CD14-positive monocyte (primary cell): Measurements from ENCODE around the gene FAF1. TPM values are rescaled to one million over a fixed set of nuclear protein-coding genes. Genes with fewer than 3 reads are reported as not detected.
"Not testable (repeated sequence)": the region's sequence is repeated elsewhere in the genome, so short reads cannot be mapped to it uniquely, and the experiment has no call there.

ENCODE experiments used
- DNase-seq, 3 donors: peaks; one replicate each; pipeline ENCODE4 v3.0.0-alpha.2; 2011 to 2022
- H2AFZ ChIP-seq: 2 replicates; pipeline ENCODE4 v1.6.0; 2012; ENCODE audit warnings: mild to moderate bottlenecking, low read depth, low read length, inconsistent platforms; ENCODE audit not compliant: insufficient read depth, poor library complexity, severe bottlenecking
- H3K27ac ChIP-seq, 2 donors: 1 replicate in 1 of 2; 2 replicates in 1 of 2; pipeline ENCODE4 v1.5.1; 2012 to 2013; ENCODE audit warnings: low read length in 2 of 2, control low read depth in 1 of 2, inconsistent platforms in 1 of 2, low read depth in 1 of 2, mild to moderate bottlenecking in 1 of 2
- H3K27me3 ChIP-seq, 2 donors: one replicate each; pipeline versions ENCODE4 v1.6.0 to v1.6.1; 2011 to 2013; ENCODE audit warnings: low read length in 2 of 2; ENCODE audit not compliant: control insufficient read depth in 2 of 2, insufficient read depth in 2 of 2
- H3K36me3 ChIP-seq, 2 donors: replicated peaks in 1 of 2; 1 replicate in 1 of 2; 2 replicates in 1 of 2; pipeline versions ENCODE4 v1.5.1 to v1.6.1; 2012 to 2013; ENCODE audit warnings: low read length in 2 of 2, control low read depth in 1 of 2, inconsistent platforms in 1 of 2, mild to moderate bottlenecking in 1 of 2; ENCODE audit not compliant: insufficient read depth in 2 of 2, control insufficient read depth in 1 of 2
- H3K4me1 ChIP-seq, 2 donors: 1 replicate in 1 of 2; 2 replicates in 1 of 2; pipeline versions ENCODE4 v1.5.1 to v1.6.1; 2012 to 2013; ENCODE audit warnings: low read length in 2 of 2, control low read depth in 1 of 2, inconsistent platforms in 1 of 2, mild to moderate bottlenecking in 1 of 2, moderate library complexity in 1 of 2; ENCODE audit not compliant: insufficient read depth in 2 of 2, control insufficient read depth in 1 of 2
- H3K4me2 ChIP-seq: replicated peaks from 2 replicates; pipeline ENCODE3; 2012; ENCODE audit warnings: low read length, moderate library complexity, mild to moderate bottlenecking; ENCODE audit not compliant: poor library complexity, severe bottlenecking; ENCODE audit errors: extremely low read depth
- H3K4me3 ChIP-seq, 3 experiments: fragments of 200-600 bp in 1 of 3; sonication (generic) in 1 of 3; replicated peaks in 1 of 3; 1 replicate in 2 of 3; 2 replicates in 1 of 3; pipeline ENCODE4 v1.5.1; 2011 to 2013; ENCODE audit warnings: low read length in 3 of 3, mild to moderate bottlenecking in 3 of 3, control low read depth in 2 of 3, low read depth in 2 of 3, inconsistent platforms in 1 of 3, moderate library complexity in 1 of 3
- H3K79me2 ChIP-seq: 2 replicates; pipeline ENCODE4 v1.6.0; 2012; ENCODE audit warnings: mild to moderate bottlenecking, control low read depth, inconsistent platforms, low read length, moderate library complexity; ENCODE audit not compliant: insufficient read depth
- H3K9ac ChIP-seq: 2 replicates; pipeline ENCODE4 v1.6.0; 2017; ENCODE audit warnings: low read length, mild to moderate bottlenecking; ENCODE audit not compliant: insufficient read depth, poor library complexity, severe bottlenecking
- H3K9me3 ChIP-seq, 2 donors: replicated peaks in 1 of 2; 1 replicate in 1 of 2; 2 replicates in 1 of 2; pipeline versions ENCODE4 v1.5.1 to v1.6.1; 2012 to 2013; ENCODE audit warnings: low read length in 2 of 2, control low read depth in 1 of 2; ENCODE audit not compliant: control insufficient read depth in 1 of 2, insufficient read depth in 1 of 2
- H4K20me1 ChIP-seq: 2 replicates; pipeline ENCODE4 v1.6.0; 2012; ENCODE audit warnings: mild to moderate bottlenecking, low read length, control low read depth, moderate library complexity; ENCODE audit not compliant: insufficient read depth
- H3K27ac Mint-ChIP-seq, 7 donors: one replicate each; pipeline ENCODE4 v1.8.0; 2020; ENCODE audit warnings: mild to moderate bottlenecking in 7 of 7, mixed read lengths in 7 of 7, moderate library complexity in 6 of 7, inconsistent platforms in 2 of 7
- H3K27me3 Mint-ChIP-seq, 3 donors: one replicate each; pipeline ENCODE4 v1.8.0; 2021 to 2022; ENCODE audit warnings: low read depth in 3 of 3, mild to moderate bottlenecking in 3 of 3, mixed read lengths in 3 of 3, moderate library complexity in 3 of 3, inconsistent platforms in 1 of 3
- H3K36me3 Mint-ChIP-seq, 2 donors: one replicate each; pipeline ENCODE4 v1.8.0; 2020; ENCODE audit warnings: mixed read lengths in 2 of 2, inconsistent platforms in 1 of 2, mild to moderate bottlenecking in 1 of 2
- H3K4me1 Mint-ChIP-seq: one replicate; pipeline ENCODE4 v1.8.0; 2020; ENCODE audit warnings: mild to moderate bottlenecking, mixed read lengths
- H3K4me3 Mint-ChIP-seq, 2 donors: one replicate each; pipeline ENCODE4 v1.8.0; 2020; ENCODE audit warnings: mild to moderate bottlenecking in 2 of 2, mixed read lengths in 2 of 2, moderate library complexity in 1 of 2
- H3K9me3 Mint-ChIP-seq, 7 donors: one replicate each; pipeline ENCODE4 v1.8.0; 2020 to 2022; ENCODE audit warnings: mixed read lengths in 7 of 7, mild to moderate bottlenecking in 6 of 7, moderate library complexity in 6 of 7, inconsistent platforms in 2 of 7
- WGBS: methylation state at CpG from one replicate; pipeline ENCODE4 v1.1.5; 2013; ENCODE audit warnings: missing lambda C conversion rate; ENCODE audit not compliant: insufficient coverage; 5-methylcytosine and 5-hydroxymethylcytosine counted together
- intact Hi-C, 2 donors: fragments of 100-400 bp; cut with micrococcal nuclease; formaldehyde crosslinking; loops; one replicate each; pipeline versions ENCODE4 v1.15.0 to v1.15.1; 2023
- polyA plus RNA-seq, 3 donors: library from polyadenylated mRNA; depleted of rRNA in 1 of 3; unstranded in 2 of 3; stranded (reverse) in 1 of 3; fragments of 300-500 nt in 2 of 3; fragments of >200 nt in 1 of 3; fragmentation: Illumina TruSeq in 2 of 3; gene quantifications; 1 replicate in 2 of 3; 2 replicates in 1 of 3; pipeline ENCODE4 v1.2.3, GENCODE V29; 2012 to 2021
- TF ChIP-seq, protein P1 (sequence below): fragments of 200-600 bp; IDR thresholded peaks from one replicate; pipeline ENCODE4 v1.8.0; 2022; ENCODE audit warnings: antibody characterized with exemption, mild to moderate bottlenecking

Gene FAF1
- polyA plus RNA-seq, 3 donors, result 11.4 to 29.6 (median 16.9) TPM

DNA sequence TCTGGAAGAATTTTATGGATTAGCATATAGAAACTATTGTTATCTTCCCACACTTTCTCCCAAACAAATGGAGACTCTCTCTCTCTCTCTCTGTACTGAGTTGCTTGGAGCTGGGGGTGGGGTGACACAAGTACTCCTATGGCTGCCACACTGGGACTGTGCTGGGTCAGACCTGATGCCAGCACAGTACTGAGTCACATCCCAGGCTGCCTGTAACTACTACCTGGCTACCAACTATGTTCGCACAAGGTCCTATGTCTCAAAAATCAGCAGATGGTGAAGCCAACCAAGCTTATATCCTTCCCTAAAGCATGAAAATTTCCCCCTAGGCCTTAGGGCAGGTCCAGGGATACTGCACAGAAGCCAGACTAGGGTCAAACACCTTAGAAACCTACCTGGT is 66.6 kb downstream of the FAF1 start:
- peaks cover 45% of the 10 kb centered on the region for H3K79me2 ChIP-seq
- Mint-ChIP-seq H3K9me3 (peaks cover 20 to 41% (median 28%) of the 10 kb centered on the region in 7 donors), H3K27me3 (no peaks in the 10 kb centered on the region), H3K36me3 (peaks cover 19 to 22% of the 10 kb centered on the region in 2 donors), H3K27ac (no peak overlapping the region), H3K4me3 (no peak overlapping the region), H3K4me1 (peaks cover 2% of the 10 kb centered on the region)
- H3K9ac ChIP-seq, result no peak overlapping the region
- TF ChIP-seq, protein P1, sequence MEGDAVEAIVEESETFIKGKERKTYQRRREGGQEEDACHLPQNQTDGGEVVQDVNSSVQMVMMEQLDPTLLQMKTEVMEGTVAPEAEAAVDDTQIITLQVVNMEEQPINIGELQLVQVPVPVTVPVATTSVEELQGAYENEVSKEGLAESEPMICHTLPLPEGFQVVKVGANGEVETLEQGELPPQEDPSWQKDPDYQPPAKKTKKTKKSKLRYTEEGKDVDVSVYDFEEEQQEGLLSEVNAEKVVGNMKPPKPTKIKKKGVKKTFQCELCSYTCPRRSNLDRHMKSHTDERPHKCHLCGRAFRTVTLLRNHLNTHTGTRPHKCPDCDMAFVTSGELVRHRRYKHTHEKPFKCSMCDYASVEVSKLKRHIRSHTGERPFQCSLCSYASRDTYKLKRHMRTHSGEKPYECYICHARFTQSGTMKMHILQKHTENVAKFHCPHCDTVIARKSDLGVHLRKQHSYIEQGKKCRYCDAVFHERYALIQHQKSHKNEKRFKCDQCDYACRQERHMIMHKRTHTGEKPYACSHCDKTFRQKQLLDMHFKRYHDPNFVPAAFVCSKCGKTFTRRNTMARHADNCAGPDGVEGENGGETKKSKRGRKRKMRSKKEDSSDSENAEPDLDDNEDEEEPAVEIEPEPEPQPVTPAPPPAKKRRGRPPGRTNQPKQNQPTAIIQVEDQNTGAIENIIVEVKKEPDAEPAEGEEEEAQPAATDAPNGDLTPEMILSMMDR, result no peak
- H3K27me3 ChIP-seq, result no peaks in the 10 kb centered on the region
- no peak for DNase-seq
- H3K4me1 ChIP-seq, result no peaks in the 10 kb centered on the region
- H2AFZ ChIP-seq, result no peak overlapping the region
- 90% methylated on average over 1 of the region's 1 CpG for WGBS
- no peak overlapping the region for H3K4me2 ChIP-seq
- no peak overlapping the region for H3K4me3 ChIP-seq
- H3K36me3 ChIP-seq, result peaks cover 0 to 7% of the 10 kb centered on the region in 2 donors
- peaks cover 18 to 21% of the 10 kb centered on the region in 2 donors for H3K9me3 ChIP-seq
- no peak overlapping the region for H3K27ac ChIP-seq
- intact Hi-C loops, result no loop called here
- no peaks in the 10 kb centered on the region for H4K20me1 ChIP-seq

DNA sequence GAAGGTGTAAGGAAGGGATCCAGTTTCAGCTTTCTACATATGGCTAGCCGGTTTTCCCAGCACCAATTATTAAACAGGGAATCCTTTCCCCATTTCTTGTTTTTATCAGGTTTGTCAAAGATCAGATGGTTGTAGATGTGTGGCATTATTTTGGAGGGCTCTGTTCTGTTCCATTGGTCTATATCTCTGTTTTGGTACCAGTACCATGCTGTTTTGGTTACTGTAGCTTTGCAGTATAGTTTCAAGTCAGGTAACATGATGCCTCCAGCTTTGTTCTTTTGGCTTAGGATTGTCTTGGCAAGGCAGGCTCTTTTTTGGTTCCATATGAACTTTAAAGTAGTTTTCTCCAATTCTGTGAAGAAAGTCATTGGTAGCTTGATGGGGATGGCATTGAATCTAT is 72.5 kb downstream of the FAF1 start:
- H3K27me3 ChIP-seq, H3K4me1 Mint-ChIP-seq, DNase-seq, H3K4me1 ChIP-seq, H3K79me2 ChIP-seq, H3K27me3 Mint-ChIP-seq, H4K20me1 ChIP-seq, H3K9ac ChIP-seq, H3K4me3 ChIP-seq, H3K4me3 Mint-ChIP-seq, H3K36me3 ChIP-seq, H3K27ac ChIP-seq, H2AFZ ChIP-seq, H3K4me2 ChIP-seq, intact Hi-C loops, H3K36me3 Mint-ChIP-seq: not testable (repeated sequence)
- Mint-ChIP-seq H3K9me3 (peaks cover 18 to 31% (median 28%) of the 10 kb centered on the region in 7 donors), H3K27ac (peak overlapping the region in 1 of 7 donors; percentile 17)
- H3K9me3 ChIP-seq, result peaks cover 6 to 10% of the 10 kb centered on the region in 2 donors
- WGBS, result no CpG with 5 or more reads among the region's 1 CpG
